Stimulated activated CD8-positive, alpha-beta memory T cell treated with anti-CD3 and anti-CD28 coated beads, Interleukin-15, amount 100 ng/mL, for 1 hour (primary cell): Measurements from ENCODE around the gene TFDP3.

ENCODE experiments used
- DNase-seq: peaks from one replicate; pipeline ENCODE4 v3.0.0-alpha.2; 2020; ENCODE audit warnings: low read depth

Gene TFDP3, protein sequence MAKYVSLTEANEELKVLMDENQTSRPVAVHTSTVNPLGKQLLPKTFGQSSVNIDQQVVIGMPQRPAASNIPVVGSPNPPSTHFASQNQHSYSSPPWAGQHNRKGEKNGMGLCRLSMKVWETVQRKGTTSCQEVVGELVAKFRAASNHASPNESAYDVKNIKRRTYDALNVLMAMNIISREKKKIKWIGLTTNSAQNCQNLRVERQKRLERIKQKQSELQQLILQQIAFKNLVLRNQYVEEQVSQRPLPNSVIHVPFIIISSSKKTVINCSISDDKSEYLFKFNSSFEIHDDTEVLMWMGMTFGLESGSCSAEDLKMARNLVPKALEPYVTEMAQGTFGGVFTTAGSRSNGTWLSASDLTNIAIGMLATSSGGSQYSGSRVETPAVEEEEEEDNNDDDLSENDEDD

DNA sequence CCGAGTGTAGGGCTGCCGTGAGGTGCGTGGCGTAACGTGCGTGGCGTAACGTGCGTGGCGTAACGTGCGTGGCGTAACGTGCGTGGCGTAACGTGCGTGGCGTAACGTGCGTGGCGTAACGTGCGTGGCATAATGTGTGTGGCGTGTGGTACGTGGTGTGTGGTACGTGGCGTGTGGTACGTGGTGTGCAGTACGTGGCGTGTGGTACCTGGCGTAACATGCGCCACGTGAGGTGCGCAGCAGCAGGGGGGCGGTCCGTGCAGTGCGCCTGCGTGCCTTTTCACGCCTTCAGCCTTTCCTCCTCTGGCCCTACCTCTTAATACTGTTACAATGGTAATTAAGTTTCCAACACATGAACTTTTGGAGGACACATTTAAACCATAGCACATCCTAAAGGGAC is at the start of gene TFDP3:
TSS of gene TFDP3 (minus strand) at position 26 of the 400 bp plus-strand sequence. CDS start 95 bp downstream, outside the sequence.
- no peak for DNase-seq

DNA sequence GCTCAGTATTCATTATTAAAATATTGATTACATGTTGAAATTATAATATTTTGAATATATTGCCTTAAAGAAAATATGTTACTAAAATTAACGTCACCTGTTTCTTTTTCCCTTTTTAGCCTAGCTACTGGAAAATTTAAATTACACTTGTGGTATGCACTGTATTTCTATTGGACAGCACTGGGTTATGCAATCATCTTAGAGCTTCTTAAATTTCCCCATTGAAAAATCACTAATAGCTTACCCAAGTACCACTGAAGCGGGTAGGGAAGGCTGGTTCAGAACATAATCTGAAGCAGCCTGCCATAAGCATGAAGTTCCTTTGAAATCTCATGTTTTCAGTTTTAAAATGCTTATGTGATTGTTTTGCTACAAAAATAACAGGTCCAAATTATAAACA is 49.5 kb upstream of the TFDP3 start:
- DNase-seq = no peak

DNA sequence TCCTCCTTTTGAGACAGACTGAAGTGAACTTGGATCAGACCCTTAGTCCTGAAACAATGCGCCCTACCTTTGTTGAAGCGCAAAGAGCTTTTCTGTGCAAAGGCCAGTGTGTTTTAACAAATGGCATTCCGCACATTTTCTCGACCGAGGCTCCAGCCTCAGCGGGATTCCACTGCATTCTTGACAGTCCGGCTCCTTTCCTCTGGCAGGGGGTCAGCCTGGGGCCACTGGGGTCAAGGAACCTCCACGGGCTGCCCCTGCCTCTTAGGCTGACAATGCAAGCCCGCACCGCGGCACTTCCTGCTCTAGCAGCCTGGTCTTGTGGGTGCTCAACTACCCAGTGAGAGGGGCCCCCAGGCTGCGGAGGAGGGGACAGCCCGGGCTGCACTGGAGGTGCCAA is 47.2 kb upstream of the TFDP3 start:
- no peak for DNase-seq

DNA sequence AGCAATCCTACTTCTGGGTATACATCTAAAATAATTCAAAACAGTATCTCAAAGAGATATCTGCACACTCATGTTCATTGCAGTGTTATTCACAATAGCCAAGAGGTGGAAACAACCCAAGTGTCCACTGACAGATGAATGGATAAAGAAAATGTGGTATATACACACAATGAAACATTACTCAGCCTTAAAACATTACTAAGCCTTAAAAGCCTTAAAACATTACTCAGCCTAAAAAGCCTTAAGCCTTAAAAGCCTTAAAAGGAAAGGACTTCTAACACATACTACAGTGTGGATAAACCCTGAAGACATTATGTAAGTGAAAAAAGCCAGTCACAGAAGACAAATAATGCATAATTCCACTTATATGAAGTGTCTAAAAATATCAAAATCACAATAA is 40.3 kb upstream of the TFDP3 start:
- no peak for DNase-seq

DNA sequence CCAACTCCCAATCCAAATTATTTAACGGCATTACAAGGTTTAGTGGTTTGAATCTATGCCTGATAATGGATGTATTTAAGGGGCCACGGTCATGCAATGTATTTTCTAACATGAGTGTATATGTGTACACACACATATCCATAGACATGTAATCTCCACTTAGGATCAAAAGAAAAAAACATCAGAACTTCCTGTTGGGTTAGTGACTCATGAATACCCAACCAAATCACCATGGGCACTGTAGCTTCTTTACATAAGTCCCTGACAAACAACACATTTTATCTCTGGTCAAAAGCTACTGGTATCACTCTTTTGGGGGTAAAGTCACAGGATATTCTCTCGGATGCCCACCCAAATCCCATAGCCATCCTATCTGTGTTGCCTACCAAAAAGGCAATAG is 36.5 kb upstream of the TFDP3 start:
- DNase-seq = no peak

GRCh38 chrX:133251204-133251603 is 33.0 kb upstream of the TFDP3 start:
- no peak for DNase-seq

DNA sequence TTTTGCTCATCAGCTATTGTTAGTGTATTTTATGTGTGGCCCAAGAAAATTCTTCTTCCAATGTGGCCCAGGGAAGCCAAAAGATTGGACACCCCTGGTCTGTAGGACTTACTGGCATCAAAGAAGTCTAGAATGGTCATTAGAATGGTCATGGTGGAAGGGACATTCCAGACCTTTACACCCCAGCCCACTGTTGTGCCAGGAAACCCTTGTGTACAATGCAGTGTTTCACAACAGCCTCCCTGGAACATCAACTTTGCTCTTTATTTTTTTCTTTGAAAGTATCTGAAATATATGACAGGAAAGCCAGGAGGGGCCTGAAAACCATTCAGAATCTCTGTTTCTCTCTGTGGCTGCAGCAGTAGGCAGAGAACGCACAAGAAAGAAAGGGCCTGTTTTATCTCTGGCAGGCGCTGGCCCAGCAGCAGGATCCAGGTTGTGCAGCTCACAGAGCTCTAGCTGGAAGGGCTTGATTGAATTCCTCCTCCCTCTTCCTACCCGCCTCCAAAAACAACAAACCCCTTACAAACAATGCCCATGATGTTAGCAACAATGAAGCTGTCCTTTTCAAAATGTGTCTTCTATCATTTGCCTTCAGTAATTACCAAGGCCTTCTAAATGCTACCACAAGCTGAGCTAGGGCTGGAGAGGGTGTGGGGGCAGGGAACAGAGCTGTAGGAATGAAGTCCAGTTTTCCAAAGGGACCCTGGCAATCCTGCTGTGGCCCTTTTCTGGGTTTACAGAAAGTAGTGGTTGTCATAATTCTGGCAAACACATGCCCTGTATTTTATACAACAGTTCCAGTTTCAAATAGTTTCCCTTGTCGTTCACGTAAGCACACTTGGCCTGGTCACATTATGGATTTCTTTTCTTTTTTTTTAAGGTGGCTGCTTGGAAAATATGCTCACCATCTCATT is 32.3 kb upstream of the TFDP3 start:
- DNase-seq = no peak

DNA sequence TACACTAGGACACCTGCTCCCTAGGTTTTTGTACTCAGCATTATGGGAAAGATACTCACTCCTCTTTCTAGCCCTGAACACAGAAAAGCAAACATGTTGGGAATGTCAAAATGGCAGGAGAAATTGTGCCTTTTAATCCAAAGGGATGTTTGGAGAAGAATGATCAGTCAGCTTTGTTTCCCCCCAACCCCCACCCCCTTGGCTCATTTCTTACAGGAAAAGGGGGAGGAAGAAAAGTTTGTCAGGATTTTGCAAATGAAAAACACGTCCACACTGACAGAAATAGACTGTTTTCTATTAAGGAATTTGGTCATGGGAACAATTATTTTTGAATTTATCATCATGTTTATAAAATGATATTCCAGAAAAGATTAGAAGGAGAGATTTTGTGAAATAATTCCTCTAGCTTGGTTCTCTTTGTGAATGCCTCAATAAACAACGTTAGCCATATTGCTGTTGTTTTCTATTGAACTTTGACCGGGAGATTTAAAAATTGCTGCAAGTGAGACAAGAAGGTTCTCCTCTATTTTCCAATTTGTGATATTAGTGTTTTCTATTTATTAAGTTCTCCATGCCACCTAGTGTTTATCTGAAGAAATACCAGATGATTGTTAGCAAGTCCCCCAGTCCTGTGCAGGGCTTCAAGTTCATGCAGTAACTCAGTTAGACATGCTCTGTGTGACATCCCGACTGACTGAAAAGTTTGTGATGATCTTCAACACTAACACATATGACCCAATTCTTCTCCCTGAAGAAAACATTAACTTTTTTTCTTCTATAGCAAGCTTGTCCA is 31.3 kb upstream of the TFDP3 start:
- no peak for DNase-seq

DNA sequence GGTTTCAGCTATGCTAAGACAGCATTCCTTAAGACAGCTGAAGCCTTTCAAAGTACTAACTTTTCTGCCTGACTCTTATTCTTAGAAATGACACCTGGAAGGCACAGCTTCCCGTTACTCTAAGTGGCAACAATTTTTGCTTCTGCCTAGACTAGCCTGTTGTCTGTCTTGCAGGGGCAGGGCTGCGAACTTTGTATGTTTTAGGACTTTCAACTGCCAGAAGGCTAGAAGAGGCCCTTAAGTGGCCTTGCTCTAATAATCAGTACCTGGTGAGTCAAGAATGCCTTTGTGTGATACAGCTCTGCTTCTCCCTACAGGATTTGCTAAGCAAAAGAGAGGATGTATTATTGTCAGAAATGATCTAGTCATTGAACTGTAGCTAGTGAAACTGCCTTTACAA is 30.0 kb upstream of the TFDP3 start:
- DNase-seq = no peak

DNA sequence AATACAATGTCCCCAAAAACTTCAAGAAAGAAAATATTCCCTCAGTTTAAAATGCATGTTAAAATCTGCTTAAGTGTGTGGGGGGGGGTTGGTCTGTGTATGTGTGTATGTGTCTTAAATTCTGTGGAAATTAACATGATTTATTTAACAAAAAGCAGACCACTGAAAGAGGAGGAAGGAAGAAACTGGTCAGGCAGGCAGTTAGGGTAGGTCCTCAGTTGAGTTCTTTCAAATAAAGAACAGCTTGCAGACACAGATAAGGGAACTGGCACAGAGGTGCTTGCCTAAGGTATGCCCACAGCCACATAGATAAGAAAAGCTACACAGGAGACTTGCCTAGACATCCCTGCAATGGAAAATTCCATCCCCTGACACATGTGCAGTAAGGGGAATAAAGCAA is 28.8 kb upstream of the TFDP3 start:
- DNase-seq = no peak

DNA sequence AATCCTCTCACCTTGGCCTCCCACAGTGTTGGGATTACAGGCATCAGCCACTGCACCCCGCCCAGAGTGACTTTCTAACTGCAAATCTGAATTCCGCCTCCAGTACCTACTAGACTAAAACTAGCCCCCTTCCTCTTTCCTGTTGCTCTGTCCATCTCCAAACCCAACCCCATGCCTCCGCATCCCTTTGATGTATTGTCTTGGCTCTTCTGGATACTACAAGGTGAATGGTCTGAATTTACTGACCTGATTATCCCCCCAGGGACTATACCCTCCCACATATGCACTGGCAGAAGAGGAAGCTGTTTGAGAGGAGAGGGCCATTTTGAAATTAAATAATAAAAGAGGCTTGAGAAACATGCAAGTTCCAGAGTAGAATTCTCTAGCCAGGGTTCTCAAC is 17.7 kb upstream of the TFDP3 start:
- no peak for DNase-seq

DNA sequence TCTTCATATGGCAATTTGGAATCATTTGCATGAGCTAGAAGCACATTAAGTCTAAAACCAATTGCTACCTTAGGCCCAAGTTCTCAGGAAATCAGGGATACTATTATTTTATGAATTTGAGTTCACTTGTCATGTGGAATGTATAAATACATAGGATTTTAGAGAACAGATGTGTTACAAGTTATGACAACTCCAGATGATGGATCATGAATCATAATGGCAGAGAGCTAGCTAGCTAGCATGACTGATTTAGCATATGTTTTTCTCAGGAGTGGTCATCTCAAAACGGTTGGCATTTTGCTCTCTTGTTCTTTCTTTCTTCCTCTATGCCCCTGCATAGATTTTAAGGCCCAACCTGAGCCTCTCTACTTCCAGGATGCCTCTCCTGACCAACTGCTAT is 14.2 kb upstream of the TFDP3 start:
- no peak for DNase-seq

DNA sequence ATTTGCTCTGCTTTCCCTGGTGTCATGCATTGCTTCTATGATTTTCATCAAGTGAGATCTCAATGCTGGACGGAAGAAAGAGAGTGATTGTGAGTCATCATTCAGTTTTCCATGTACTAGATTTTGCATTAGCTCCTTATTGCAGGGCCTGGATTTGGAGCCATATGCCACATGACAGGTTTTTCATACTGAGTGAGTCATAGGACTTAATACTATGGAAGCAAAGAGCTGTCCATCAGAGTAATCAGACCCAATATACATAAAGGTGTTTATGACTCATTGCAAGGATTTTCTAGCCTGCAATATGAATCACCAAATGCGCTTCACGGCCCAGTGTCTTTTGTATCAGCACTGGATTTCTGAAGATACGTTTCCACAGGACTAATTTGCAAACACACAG is 11.2 kb upstream of the TFDP3 start:
- DNase-seq = no peak

- no peak for DNase-seq
These were observed 2.4 kb downstream of the TFDP3 start for GRCh38 chrX:133215747-133216146.

- no peak for DNase-seq
These were observed 3.1 kb downstream of the TFDP3 start for GRCh38 chrX:133215017-133215416.

- no peak for DNase-seq
These were observed 3.9 kb downstream of the TFDP3 start for GRCh38 chrX:133214301-133214700.

DNA sequence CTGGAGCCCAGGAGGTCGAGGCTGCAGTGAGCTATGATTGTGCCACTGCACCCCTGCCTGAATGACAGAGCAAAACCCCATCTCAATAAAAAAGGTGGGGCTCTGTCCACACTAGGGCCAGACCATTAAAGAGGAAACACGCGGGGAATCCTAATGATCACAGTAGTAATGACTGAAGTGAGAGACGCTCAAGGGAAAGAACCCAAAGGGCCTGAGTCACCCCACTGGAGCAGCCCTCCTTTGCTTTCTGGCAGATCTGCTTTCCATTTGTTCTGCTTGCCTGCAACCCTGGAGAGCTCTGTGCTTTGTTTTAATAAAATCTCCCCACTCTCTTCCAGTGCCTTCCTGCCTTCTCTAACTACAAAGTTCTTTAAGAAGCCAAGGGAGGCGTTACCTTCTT is 5.0 kb downstream of the TFDP3 start:
- no peak for DNase-seq

GRCh38 chrX:133207751-133208150 is 10.4 kb downstream of the TFDP3 start:
- DNase-seq = no peak

- DNase-seq = no peak
These were observed 26.5 kb downstream of the TFDP3 start for GRCh38 chrX:133191739-133192039.

GRCh38 chrX:133190877-133191738 is 27.0 kb downstream of the TFDP3 start:
- DNase-seq = no peak

DNA sequence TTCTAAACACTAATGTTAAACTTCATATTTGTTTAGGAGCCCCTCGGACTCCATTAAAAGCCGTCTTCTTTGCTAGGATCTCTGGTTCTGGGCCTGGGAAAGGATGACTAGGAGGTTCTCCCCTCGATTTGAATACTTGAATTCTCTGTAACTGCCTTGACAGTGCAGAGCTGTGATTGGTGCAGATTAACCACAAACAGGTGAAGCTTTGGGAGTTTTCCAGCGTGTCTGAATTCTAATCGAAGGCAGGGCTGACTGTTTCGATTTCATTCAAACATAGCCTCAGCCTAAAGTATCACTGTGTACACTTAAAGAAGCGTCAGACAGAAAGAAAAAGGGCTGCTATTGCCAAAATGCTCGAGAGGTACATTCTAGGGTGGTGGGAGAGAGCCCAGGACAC is 29.0 kb downstream of the TFDP3 start:
- DNase-seq = no peak

GRCh38 chrX:133188631-133189030 is 29.5 kb downstream of the TFDP3 start:
- DNase-seq = no peak
